HT-29 (cell line): ENCODE data around the gene SLC16A8. TPM values are rescaled to one million over a fixed set of nuclear protein-coding genes. Genes with fewer than 3 reads are reported as not detected.
"Not testable (repeated sequence)": the region's sequence is repeated elsewhere in the genome, so short reads cannot be mapped to it uniquely, and the experiment has no call there.

Source experiments
- DNase-seq: peaks from one replicate; pipeline ENCODE4 v3.0.0-alpha.2; 2015; ENCODE audit warnings: low spot score
- total RNA-seq: library from RNA; depleted of rRNA; stranded (reverse); fragments of >200 nt; shearing (Covaris generic); gene quantifications from 2 replicates; pipeline ENCODE4 v1.2.3, GENCODE V29; 2014; rRNA removed

Gene SLC16A8
- total RNA-seq: not detected in 2 replicates

GRCh38 chr22:38083931-38084631, at the start of gene SLC16A8:
SLC16A8 (minus strand) TSS chr22:38084184; CDS start chr22:38082873, 1,311 bp downstream.
- DNase-seq: no peak

GRCh38 chr22:38133331-38133730, 49.3 kb upstream of the SLC16A8 start:
- no peak for DNase-seq

GRCh38 chr22:38132794-38133193, 48.8 kb upstream of the SLC16A8 start:
- no peak for DNase-seq

GRCh38 chr22:38132136-38132535, 48.2 kb upstream of the SLC16A8 start:
- DNase-seq: no peak

GRCh38 chr22:38131399-38131798, 47.4 kb upstream of the SLC16A8 start:
- no peak for DNase-seq

- no peak for DNase-seq
These were observed 45.9 kb upstream of the SLC16A8 start for GRCh38 chr22:38129856-38130255.

GRCh38 chr22:38129021-38129420, 45.0 kb upstream of the SLC16A8 start:
- no peak for DNase-seq

GRCh38 chr22:38127869-38128268, 43.9 kb upstream of the SLC16A8 start:
- no peak for DNase-seq

GRCh38 chr22:38126928-38127668, 43.1 kb upstream of the SLC16A8 start:
- no peak for DNase-seq

GRCh38 chr22:38125751-38126201, 41.8 kb upstream of the SLC16A8 start:
- no peak for DNase-seq

GRCh38 chr22:38125038-38125610, 41.1 kb upstream of the SLC16A8 start:
- DNase-seq: no peak

- no peak for DNase-seq
These were observed 40.4 kb upstream of the SLC16A8 start for GRCh38 chr22:38124236-38124974.

- no peak for DNase-seq
These were observed 38.6 kb upstream of the SLC16A8 start for GRCh38 chr22:38122616-38123015.

GRCh38 chr22:38120359-38121110, 36.6 kb upstream of the SLC16A8 start:
- peak; percentile 45 for DNase-seq

- not testable (repeated sequence) for DNase-seq
These were observed 34.8 kb upstream of the SLC16A8 start for GRCh38 chr22:38118747-38119146.

GRCh38 chr22:38118182-38118581, 34.2 kb upstream of the SLC16A8 start:
- no peak for DNase-seq

GRCh38 chr22:38117556-38117955, 33.6 kb upstream of the SLC16A8 start:
- not testable (repeated sequence) for DNase-seq

GRCh38 chr22:38115423-38116205, 31.6 kb upstream of the SLC16A8 start:
- no peak for DNase-seq

- peak; percentile 76 for DNase-seq
These were observed 30.8 kb upstream of the SLC16A8 start for GRCh38 chr22:38114484-38115398.
